B cell (primary cell): ENCODE data around the gene SLC5A5.

Experiments used
- EZH2 ChIP-seq: IDR thresholded peaks from 2 replicates; pipeline ENCODE4 v1.6.1; 2012; ENCODE audit warnings: borderline replicate concordance, low read depth, mild to moderate bottlenecking, moderate library complexity, low read length; ENCODE audit not compliant: insufficient read depth, poor library complexity, severe bottlenecking
- TF ChIP-seq, protein P1 (sequence below): fragments of 200-600 bp; IDR thresholded peaks from one replicate; pipeline ENCODE4 v1.8.0; 2022; ENCODE audit warnings: antibody characterized with exemption, mild to moderate bottlenecking

DNA sequence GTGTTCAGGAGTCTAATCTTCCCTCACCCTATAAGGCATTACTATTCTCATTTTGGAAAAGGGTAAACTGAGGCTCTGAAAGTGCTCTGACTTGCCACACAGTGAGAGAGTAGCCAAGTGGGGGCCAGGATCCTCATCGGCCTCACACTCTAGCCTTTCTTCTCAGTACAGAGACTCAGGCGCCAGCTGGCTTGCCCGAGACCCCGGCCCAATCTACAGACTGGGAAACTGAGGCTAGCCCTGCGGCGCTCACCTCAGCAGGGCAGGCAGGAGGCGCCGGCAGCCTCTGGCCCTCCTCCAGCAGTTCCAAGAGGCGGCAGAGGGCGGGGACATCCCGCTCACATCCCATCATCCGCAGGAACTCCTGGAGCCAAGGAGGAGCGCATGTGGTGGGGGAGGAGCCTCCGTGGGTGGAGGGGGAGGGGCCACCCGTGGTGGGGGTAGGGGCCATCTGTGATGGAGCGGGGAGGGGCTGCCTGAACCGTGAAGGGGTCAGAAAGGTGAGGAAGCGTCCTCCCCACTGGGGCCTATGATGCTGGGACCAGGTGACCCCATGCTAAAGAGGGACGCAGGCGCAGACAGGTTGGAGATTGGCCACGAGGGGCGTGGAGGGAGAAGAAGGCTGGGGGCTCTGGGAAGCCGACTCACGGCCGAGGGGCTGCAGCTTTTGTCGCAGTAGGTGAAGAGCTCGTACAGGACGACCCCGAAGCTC, 41.7 kb upstream of the SLC5A5 start:
- TF ChIP-seq, protein P1, sequence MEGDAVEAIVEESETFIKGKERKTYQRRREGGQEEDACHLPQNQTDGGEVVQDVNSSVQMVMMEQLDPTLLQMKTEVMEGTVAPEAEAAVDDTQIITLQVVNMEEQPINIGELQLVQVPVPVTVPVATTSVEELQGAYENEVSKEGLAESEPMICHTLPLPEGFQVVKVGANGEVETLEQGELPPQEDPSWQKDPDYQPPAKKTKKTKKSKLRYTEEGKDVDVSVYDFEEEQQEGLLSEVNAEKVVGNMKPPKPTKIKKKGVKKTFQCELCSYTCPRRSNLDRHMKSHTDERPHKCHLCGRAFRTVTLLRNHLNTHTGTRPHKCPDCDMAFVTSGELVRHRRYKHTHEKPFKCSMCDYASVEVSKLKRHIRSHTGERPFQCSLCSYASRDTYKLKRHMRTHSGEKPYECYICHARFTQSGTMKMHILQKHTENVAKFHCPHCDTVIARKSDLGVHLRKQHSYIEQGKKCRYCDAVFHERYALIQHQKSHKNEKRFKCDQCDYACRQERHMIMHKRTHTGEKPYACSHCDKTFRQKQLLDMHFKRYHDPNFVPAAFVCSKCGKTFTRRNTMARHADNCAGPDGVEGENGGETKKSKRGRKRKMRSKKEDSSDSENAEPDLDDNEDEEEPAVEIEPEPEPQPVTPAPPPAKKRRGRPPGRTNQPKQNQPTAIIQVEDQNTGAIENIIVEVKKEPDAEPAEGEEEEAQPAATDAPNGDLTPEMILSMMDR, result no peak
- no peak for TF ChIP-seq EZH2
